ENCODE results near the gene SNRPB.
"Not testable (repeated sequence)": the region's sequence is repeated elsewhere in the genome, so short reads cannot be mapped to it uniquely, and the experiment has no call there.

The SNRPB gene

DNA sequence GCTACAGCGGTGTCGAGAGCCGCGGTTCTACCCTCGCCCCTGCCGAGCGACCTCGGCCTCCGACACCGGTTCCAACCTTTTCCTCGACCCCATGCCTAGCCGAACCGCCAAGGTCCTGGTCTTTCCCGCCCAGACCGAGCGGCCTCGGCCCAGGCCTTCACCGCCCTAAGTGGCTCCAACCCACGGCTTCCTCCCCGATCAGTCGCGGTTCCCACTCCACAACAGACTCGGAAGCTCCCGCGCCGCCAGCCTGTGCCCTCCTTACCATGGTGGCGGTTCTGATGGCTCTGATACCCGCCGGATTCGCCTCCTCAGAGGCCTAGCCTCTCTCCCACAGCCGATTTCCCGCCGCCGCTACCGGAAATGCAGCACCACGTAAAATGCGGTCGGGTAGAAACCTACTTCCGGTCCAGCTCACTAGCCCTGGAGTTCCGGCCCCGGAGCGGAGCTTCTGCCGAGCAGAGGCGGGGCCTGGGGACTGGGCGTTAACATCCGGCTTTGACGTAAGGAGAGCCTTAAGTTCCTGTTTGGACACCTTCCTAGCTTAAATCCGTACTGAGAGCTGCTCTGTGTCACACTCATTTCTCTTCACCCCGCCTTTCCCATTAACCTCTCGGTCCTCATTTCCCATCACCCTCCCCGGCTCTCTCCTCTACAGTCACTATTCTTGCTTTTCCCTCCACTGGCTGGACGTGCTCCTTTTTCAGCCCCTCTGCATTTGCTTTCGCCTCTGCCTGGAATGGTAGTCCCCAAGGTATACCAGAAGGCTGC, at the start of gene SNRPB:
TSS of gene SNRPB (minus strand) at position 367 of the 771 bp plus-strand sequence. CDS start at position 268, 99 bp downstream.
- peak; percentile 92 to 94 for DNase-seq

DNA sequence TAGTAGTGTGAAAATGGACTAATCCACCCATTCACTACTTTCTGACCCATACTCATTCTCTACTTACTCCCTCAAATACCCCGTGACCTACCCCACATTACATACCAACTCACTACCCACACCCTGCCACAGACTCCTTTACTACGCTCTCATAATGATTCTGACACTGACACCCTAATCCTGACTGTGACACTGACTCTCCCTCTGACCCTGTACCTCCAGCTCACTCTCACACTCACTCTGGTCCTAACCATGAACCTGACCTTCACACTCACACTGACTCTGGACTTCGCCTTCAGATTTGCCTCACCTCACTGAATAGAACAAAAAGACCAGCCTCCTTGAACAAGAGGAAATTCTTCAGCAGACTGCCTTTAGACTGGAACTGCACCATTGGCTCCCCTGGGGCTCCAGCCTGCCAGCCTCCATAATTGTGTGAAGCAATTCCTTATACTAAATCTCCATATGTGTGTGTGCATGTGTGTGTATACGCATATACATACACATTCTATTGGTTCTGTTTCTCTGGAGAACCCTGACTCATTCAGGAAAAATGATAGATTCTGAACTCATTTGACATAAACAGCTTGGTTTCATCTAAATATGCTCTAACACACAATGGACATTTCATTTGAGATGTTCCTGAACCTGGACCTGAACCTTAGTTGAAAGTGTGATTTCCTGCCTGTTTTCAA, 48.7 kb upstream of the SNRPB start:
- DNase-seq = no peak

DNA sequence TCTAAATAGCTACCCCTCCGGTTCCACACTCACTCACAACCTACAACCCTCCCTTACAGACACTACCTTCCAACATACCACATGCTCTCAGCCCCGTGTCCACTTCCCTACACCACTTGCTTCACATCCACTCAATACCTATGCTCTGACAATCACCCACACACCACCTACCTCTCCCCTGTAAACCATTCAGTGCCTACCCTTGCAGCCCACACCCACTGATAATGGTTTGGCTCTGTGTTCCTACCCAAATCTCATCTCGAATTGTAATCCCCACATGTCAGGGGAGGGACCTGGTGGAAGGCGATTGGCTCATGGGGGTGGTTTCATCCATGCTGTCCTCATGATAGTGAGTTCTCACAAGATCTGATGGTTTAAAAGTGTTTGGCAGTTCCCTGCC, 48.0 kb upstream of the SNRPB start:
- DNase-seq = no peak

DNA sequence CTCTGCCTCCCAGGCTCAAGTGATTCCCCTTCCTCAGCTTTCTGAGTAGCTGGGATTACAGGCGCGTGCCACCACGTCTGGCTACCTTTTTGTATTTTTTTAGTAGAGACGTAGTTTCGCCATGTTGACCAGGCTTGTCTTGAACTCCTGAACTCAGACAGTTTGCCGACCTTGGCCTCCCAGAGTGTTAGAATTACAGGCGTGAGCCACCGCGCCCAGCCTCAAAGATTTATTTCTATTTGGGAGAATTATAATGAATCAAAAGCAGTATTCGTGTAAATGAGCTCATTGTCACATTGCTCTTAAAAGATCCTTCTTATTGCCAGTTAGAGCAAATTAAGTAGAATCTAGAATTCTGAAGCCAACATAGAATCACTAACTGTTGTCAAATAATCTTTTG, 47.5 kb upstream of the SNRPB start:
- no peak for DNase-seq

DNA sequence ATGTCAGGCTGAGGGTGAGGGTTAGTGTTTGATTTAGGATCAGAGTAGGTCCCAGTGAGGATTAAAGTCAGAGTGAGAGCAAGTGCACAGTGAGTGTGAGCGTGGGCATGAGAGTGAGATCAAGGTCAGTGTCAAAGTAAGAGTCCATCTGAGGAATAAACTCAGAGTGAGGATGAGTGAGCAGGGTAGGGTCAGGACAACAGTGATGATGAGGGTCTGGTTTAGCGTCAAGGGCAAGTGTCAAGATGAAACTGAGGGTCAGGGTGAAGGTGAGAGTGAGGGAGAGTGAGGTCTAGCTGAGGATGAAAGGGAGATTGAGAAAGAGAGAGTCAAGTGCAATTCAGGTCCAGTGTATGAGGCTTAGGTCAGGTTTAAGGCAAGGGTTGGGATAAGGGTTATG, 45.8 kb upstream of the SNRPB start:
- DNase-seq = no peak

DNA sequence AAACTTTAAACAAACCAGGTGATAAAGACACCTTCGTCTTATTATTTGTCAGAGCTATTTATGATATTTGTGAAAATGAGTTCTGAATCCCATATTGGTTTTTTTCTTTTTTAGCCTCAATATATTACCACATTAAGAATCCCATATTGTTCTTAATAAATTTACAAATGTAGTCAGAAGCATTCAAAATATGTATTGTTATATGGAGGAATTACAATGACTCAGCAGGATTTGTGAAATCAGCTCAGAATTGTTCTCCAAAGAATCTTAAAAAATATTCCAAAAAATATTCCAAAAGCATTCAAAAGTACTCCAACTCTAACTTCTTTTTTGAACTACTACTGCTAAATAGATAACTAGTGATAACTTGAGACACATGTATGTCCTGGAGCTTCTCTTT, 44.6 kb upstream of the SNRPB start:
- no peak for DNase-seq

DNA sequence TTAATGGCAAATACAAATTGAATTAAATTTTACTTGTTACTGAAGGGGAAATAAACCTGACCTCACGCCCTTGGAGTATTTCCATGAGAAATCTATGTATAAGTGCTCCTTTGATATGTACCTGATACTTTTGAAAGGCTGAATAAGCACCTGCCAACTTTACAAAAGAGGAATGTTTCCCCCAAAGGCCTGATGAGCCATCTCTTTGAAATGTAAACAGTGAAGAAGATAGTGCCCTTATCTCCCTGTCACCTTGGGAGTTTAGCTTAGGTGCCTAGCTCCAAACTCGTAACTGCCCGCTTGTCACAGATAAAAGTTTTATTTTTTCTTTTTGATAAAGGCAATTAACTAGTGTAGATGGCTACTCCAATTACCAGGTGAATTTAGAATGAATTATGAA, 39.2 kb upstream of the SNRPB start:
- no peak for DNase-seq

DNA sequence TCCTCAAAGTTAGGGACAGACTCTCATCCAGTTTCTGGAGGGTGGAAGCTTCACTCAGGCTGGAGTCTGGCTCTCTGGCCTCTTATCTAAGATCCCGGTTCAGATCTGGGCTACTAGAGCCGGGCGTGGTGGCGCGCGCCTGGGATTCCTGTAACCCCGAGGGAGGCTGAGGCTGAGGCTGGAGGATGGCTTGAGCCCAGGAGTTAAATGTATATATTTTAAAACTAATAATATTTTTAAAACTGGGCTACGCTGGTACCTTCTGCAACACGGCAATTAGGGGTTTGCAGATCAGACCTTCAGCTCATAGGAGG, 38.8 kb upstream of the SNRPB start:
- no peak for DNase-seq

DNA sequence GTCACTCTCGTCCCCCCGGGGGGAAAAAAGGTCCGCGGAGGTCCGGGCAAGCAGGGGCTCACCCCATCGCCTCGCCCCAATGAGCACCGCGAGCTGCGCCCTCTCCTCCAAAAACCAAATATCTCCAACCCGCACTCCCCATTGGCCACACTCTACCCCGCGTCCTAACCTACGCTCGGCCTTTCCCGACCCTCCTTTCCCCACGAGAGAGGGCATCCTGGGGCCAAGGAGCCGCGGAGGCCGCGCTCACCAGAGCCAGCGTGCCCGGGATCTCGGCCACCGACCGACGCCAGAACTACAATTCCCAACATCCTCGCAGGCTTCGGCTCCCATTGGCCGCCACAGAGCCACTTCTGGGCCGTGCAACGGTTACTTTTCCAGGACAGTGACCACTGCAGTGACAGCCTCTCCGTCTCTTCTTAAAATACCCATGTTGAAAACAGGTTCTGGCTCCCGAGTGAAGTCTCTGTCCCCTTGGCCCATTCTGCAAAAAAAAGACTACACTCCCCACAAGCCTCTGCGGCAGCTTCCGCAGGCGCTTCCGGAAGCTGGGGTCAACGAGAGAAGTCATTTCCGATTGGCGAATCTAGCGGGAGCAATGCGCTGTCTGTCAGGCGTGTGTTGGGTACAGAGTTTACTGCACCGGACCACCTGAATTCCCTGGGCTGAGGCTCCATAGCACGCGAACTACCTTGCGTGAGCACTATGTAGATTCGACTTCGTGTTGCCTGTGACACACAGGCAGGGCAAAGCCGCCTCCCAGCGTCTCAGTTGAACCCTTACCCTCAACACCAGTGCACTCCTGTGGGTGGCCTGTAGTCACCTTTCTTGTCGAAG, 38.3 kb upstream of the SNRPB start, which contains the start of gene ZNF343:
TSS of gene ZNF343 (minus strand) at position 285 of the 837 bp plus-strand sequence. CDS start 15,020 bp downstream, outside the sequence.
- DNase-seq = peak; percentile 61 to 68

DNA sequence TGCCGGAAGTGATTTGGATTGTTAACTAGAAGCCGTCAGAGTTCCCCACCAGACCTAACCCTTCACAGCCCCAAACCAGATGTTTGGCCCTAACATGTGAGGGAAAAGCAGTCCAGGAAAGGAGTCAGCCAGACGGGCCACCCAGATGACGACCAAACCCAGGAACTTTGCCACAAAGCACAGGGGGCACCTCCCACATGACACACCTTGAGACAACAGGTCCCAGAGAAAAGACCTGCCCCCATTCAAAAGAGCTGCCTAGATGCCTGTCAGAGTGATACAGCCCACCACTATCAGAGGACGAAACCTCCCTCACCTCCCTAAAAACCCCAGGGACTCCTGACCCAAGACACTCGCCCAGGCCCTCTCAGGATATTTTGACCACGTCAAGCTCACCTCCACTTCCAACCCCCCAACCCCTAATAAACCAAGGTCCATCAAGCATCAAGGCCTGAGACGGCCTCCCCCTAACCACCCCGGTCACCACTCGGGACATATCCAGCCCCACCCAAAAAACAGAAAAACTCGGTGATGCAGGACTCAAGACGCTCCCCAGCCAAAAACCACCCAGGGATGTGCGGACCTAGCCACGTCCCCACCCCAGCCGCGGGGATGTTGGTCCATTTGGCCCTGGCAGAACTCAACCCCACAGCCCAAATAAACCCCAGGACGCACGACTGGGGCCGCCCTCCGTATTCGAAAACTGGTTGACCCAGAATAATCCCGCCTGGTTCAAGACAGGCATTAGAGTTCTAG, 37.5 kb upstream of the SNRPB start:
- DNase-seq = no peak

DNA sequence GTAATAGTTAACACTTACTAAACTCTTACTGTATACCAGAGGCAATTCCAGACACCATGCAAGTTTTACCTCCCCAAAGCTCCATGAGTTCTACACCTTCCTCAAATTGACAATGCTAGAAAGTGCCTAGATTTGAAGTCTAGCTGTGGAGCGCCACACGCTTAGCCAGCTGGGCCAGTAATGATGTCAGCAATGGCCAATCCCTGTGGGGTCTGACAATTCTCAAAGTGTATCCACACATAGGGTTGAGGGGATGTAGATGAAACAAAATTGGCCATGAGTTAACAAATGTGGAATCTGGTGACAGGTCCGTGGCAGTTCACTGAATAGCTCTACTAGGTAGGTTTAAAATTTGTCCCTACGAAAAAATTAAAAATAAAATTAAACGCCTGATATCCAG, 36.9 kb upstream of the SNRPB start:
- DNase-seq = no peak

DNA sequence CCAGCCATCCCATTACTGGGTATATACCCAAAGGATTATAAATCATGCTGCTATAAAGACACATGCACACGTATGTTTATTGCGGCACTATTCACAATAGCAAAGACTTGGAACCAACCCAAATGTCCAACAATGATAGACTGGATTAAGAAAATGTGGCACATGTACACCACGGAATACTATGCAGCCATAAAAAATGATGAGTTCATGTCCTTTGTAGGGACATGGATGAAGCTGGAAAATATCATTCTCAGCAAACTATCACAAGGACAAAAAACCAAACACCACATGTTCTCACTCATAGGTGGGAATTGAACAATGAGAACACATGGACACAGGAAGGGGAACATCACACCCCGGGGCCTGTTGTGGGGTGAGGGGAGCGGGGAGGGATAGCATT, 35.8 kb upstream of the SNRPB start:
- DNase-seq = not testable (repeated sequence)

DNA sequence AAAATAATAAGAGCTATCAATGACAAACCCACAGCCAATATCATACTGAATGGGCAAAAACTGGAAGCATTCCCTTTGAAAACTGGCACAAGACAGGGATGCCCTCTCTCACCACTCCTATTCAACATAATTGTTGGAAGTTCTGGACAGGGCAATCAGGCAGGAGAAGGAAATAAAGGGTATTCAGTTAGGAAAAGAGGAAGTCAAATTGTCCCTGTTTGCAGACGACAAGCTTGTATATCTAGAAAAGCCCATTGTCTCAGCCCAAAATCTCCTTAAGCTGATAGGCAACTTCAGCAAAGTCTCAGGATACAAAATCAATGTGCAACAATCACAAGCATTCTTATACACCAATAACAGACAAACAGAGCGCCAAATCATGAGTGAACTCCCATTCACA, 34.2 kb upstream of the SNRPB start:
- not testable (repeated sequence) for DNase-seq

DNA sequence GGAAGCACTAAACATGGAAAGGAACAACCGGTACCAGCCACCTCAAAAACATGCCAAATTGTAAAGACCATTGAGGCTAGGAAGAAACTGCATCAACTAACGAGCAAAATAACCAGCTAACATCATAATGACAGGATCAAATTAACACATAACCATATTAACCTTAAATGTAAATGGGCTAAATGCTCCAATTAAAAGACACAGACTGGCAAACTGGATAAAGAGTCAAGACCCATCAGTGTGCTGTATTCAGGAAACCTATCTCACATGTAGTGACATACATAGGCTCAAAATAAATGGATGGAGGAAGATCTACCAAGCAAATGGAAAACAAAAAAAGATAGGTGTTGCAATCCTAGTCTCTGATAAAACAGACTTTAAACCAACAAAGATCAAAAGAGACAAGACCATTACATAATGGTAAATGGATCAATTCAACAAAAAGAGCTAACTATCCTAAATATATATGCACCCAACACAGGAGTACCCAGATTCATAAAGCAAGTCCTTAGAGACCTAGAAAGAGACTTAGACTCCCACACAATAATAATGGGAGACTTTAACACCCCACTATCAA, 32.3 kb upstream of the SNRPB start:
- DNase-seq = not testable (repeated sequence)

DNA sequence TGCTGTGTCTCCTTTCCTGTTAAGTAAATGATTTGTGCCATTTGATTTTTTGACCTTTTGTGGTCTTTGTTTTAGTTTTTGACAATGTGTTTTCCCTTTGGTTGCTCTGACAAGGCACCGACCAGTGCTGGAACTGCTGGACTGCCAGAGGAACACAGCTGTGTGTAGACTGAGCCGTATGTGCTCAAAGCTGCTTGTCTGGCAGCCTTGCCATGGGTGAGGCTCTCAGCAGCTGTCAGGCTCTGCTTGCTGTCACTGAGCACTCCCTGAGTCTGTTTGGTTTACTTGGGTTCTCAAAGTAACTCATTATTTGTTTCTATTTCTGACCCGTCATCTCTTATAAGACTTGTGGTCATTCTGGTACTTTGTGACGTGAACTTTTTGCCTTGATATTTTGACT, 15.1 kb upstream of the SNRPB start:
- DNase-seq = no peak

DNA sequence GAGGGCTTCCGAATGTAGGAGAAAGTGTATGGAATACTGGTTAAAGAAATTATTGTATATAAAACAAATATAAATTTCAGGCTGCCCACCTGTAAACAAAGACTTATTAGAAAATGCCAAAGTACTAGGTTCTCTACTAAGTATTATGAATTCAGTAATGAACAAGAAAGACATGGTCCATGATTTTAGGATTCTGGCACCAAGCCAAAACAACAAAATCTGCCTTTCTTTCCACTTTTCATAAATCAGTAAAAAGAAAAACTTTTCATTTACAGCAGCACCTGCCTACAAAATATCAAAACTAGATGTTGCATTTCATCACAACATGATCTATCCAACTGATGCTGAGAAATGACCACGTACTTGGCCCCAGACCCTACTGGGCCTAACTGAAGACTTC, 14.5 kb upstream of the SNRPB start:
- no peak for DNase-seq

DNA sequence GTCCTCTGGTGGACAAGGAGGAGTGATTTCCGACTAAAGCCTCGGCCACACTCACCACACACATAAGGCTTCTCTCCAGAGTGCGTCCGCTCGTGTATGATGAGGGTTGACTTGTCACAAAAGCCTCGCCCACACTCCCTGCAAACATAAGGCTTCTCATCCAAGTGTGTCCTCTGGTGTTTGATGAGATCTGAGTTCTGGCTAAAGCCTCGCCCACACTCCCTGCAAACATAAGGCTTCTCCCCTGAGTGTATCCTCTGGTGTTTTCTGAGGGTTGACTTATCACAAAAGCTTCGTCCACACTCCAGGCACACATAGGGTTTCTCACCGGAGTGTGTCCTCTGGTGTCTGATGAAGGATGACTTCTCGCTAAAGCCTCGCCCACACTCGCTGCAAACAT, 12.9 kb upstream of the SNRPB start:
- DNase-seq = no peak

DNA sequence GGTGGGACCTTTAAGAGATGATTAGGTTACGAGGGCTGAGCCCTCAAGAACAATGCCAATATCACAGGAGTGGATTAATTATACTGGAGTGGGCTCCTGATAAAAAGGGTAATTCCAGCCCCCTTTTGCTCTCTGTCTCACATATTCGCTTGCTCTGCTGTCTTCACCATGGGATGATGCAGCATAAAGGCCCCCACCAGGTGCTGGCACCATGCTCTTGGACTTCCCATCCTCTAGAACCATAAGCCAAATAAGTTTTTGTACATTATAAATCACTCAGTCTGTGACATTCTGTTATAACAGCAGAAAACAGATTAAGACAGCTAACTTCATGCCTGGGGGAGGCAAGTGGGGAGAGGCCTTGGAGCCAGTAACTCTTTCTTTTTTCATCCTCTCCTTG, 9.8 kb upstream of the SNRPB start:
- DNase-seq = no peak

DNA sequence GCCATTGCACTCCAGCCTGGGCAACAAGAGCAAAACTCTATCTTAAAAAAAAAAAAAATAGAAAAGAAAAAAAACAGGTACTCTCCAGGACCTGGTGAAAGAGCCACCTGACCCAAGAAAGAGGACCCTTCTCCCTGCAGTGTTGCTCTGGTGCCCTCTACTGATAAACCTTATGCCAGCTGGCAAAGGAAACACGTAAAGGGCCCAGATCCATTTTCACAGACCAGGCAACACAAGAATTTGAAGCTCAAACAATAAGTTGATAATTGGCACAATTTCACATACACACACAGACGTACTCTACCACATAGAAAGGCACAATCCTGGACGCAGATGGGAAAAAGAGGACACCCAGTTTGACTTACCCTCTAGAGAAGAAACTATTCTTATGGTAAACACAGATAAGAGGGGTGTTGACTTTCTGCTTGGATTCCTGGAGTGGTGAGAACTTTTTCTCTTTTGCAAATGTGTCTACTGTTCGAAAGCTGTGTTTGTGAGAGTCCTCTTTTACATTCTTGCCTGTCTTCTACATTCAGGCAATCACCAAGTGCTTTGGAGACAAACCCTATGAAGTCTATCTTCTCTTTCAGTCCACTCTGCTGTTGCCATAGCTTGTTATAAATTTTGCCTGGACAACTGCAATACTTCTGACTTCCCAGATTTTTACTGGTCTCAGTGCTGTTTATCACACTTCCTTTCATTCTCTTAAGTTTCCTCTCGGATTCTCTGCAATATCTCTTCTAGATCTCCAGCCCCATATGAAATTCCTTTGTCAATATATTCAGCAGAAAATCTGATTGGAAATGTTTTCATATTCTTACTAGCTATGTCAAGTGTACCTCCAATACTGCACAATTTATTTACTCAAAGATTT, 6.4 kb upstream of the SNRPB start:
- DNase-seq = no peak

DNA sequence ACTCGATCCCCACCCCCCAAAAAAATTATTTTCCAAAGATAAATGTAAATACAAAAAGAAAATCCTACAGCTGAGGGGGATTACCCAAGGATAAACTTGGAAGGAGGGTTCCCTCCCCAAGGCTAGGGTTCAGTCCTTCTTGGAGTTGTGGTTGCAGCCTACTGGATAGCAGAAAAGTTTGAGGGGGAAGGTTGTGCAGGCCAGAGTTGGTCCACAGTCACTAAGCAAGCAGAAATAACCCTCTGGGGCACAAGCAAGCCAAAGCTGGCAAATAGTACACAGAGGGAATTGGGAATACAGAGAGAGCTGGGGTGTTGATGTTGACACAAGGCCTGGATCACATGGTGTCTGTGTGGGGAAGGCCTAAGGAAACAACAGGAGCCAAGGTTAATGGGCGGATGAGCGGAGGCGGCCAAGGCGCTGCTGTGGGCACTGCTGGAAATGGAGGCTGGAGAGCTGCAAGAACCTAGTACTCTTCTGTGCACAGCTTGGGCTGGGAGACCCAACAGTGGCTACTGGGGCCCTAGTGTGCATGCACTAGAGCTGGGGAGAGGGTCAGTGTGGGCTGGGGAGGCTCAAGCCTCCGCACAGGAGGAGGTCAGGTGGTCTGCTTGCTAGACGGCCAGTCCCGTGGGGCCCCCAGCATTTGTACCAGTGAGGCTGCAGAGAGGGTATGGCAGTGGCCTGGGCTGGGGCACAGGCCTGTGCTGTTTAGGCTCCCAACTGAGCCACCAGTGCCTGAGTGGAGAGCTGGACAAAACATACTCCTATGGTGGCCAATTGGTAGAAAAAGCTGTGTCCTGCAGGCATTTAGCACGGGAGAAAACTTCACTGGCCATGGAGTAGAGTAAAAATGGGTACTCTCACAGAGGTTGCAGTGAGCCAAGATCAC, 5.5 kb upstream of the SNRPB start:
- no peak for DNase-seq

Measured in stimulated activated CD4-positive, alpha-beta T cell treated with anti-CD3 and anti-CD28 coated beads, Interleukin-2, amount 100 ng/mL, for 48 hours (primary cell).